ENCODE data around the gene LYPD6B. TPM values are rescaled to one million over a fixed set of nuclear protein-coding genes. Genes with fewer than 3 reads are reported as not detected.

The LYPD6B gene
- total RNA-seq, 1 donor from 2014 or later: 23.7 TPM

GRCh38 chr2:149034406-149034805 lies 4.1 kb upstream of the LYPD6B start:
- no peak overlapping the region for H3K27ac Mint-ChIP-seq
- H3K4me3 Mint-ChIP-seq: no peak overlapping the region
- H3K36me3 Mint-ChIP-seq: peaks cover 3% of the 10 kb centered on the region
- peaks cover 13% of the 10 kb centered on the region for H3K27me3 Mint-ChIP-seq
- no peak for DNase-seq (ENCODE audit: extremely low spot score, unreplicated experiment)
- H3K4me1 Mint-ChIP-seq (ENCODE audit: unreplicated experiment): peaks cover 12% of the 10 kb centered on the region
- H3K9me3 Mint-ChIP-seq: no peaks in the 10 kb centered on the region
- no peak for TF ChIP-seq CTCF (conservative IDR thresholded peaks at IDR 0.05)

GRCh38 chr2:149036507-149037293 lies 1.8 kb upstream of the LYPD6B start:
- Mint-ChIP-seq H3K4me3 (peak overlapping the region; percentile 75), H3K4me1 (ENCODE audit: unreplicated experiment) (peaks cover 17% of the 10 kb centered on the region), H3K27me3 (peaks cover 13% of the 10 kb centered on the region), H3K36me3 (peaks cover 3% of the 10 kb centered on the region), H3K27ac (peak overlapping the region; percentile 24), H3K9me3 (no peaks in the 10 kb centered on the region)
- DNase-seq (ENCODE audit: extremely low spot score, unreplicated experiment): no peak
- no peak for TF ChIP-seq CTCF (conservative IDR thresholded peaks at IDR 0.05)

GRCh38 chr2:149037851-149038250 lies 648 bp upstream of the LYPD6B start:
- Mint-ChIP-seq H3K4me1 (ENCODE audit: unreplicated experiment) (peaks cover 17% of the 10 kb centered on the region), H3K27ac (peak overlapping the region; percentile 83), H3K9me3 (no peaks in the 10 kb centered on the region), H3K36me3 (peaks cover 3% of the 10 kb centered on the region), H3K27me3 (peaks cover 13% of the 10 kb centered on the region), H3K4me3 (peak overlapping the region; percentile 92)
- no peak for TF ChIP-seq CTCF (conservative IDR thresholded peaks at IDR 0.05)
- no peak for DNase-seq (ENCODE audit: extremely low spot score, unreplicated experiment)

DNA sequence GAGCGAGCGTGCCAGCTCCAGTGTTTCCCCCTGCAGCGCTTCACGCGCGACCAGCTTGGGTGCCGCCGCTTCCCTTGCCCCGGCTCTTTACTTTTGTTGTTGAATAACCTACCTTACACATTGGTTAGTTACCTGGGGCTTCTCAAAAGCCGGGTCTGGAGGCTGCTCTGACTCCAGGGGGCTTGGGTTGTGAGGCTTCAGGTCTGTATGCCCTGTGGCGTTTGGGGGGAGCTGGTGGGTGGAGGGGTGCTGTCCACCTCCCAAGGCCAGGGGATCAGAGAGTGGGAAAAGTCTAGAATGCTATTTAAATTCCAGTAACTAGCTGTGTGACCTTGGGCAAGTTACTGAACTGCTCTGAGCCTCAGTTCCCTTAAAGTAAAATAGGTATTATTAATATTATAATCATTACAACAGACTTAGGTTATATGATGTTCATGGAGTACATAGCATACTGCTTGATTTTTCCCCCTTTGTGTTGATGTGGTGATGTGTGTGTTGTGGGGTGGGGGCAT lies 770 bp downstream of the LYPD6B start:
- H3K36me3 Mint-ChIP-seq: no peaks in the 10 kb centered on the region
- H3K27ac Mint-ChIP-seq: peak overlapping the region; percentile 70
- H3K4me3 Mint-ChIP-seq: peak overlapping the region; percentile 87
- peaks cover 10% of the 10 kb centered on the region for H3K4me1 Mint-ChIP-seq (ENCODE audit: unreplicated experiment)
- DNase-seq (ENCODE audit: extremely low spot score, unreplicated experiment): no peak
- peaks cover 1% of the 10 kb centered on the region for H3K9me3 Mint-ChIP-seq
- peaks cover 7% of the 10 kb centered on the region for H3K27me3 Mint-ChIP-seq
- TF ChIP-seq CTCF (conservative IDR thresholded peaks at IDR 0.05): no peak

DNA sequence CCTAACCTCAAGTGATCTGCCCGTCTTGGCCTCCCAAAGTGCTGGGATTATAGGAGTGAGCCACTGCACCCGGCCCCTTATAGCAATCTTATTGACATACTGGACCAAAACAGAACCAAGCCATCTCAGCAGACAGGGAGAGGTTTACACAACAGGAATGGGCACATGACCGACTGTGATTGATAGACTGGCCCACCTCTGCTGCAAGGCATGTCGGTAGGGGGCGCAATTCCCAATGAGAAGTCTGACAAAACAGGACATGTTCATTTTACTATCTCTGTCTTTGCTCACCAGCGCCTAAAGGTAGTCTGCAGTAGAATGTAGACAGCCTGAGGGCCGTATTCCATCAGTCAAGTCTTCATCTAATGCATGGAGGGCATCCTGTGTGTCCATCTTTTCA lies 2.0 kb downstream of the LYPD6B start:
- peaks cover 6% of the 10 kb centered on the region for H3K9me3 Mint-ChIP-seq
- DNase-seq (ENCODE audit: extremely low spot score, unreplicated experiment): no peak
- H3K4me1 Mint-ChIP-seq (ENCODE audit: unreplicated experiment): peaks cover 10% of the 10 kb centered on the region
- H3K27me3 Mint-ChIP-seq: peaks cover 7% of the 10 kb centered on the region
- TF ChIP-seq CTCF (conservative IDR thresholded peaks at IDR 0.05): peak; percentile 68
- H3K27ac Mint-ChIP-seq: peak overlapping the region; percentile 53
- H3K4me3 Mint-ChIP-seq: peak overlapping the region; percentile 81
- H3K36me3 Mint-ChIP-seq: peaks cover 4% of the 10 kb centered on the region
